Activated naive CD4-positive, alpha-beta T cell treated with anti-CD3 and anti-CD28 coated beads, Interleukin-2, amount 50 U/mL, for 24 hours (primary cell): ENCODE data around the gene CLPTM1.
A peak's percentile ranks its signal among the peaks of the same experiment; 100 is the strongest.
"Not testable (repeated sequence)": the region's sequence is repeated elsewhere in the genome, so short reads cannot be mapped to it uniquely, and the experiment has no call there.

ENCODE experiments used
- H3K27ac Mint-ChIP-seq: one replicate; pipeline ENCODE4 v1.8.0; 2021; ENCODE audit warnings: mild to moderate bottlenecking, mixed read lengths
- H3K27me3 Mint-ChIP-seq: one replicate; pipeline ENCODE4 v1.8.0; 2021; ENCODE audit warnings: mixed read lengths
- H3K36me3 Mint-ChIP-seq: one replicate; pipeline ENCODE4 v1.8.0; 2021; ENCODE audit warnings: mixed read lengths
- H3K4me1 Mint-ChIP-seq: one replicate; pipeline ENCODE4 v1.8.0; 2021; ENCODE audit warnings: mixed read lengths
- H3K4me3 Mint-ChIP-seq: one replicate; pipeline ENCODE4 v1.8.0; 2021; ENCODE audit warnings: mild to moderate bottlenecking, mixed read lengths
- H3K9me3 Mint-ChIP-seq: one replicate; pipeline ENCODE4 v1.8.0; 2021; ENCODE audit warnings: mixed read lengths

The CLPTM1 gene

GRCh38 chr19:44959691-44960090 is 4.5 kb downstream of the CLPTM1 start:
- H3K9me3 Mint-ChIP-seq, result no peaks in the 10 kb centered on the region
- no peaks in the 10 kb centered on the region for H3K27me3 Mint-ChIP-seq
- H3K4me1 Mint-ChIP-seq, result peaks cover 41% of the 10 kb centered on the region
- no peak overlapping the region for H3K4me3 Mint-ChIP-seq
- peaks cover 4% of the 10 kb centered on the region for H3K36me3 Mint-ChIP-seq
- H3K27ac Mint-ChIP-seq, result peak overlapping the region; percentile 8

DNA sequence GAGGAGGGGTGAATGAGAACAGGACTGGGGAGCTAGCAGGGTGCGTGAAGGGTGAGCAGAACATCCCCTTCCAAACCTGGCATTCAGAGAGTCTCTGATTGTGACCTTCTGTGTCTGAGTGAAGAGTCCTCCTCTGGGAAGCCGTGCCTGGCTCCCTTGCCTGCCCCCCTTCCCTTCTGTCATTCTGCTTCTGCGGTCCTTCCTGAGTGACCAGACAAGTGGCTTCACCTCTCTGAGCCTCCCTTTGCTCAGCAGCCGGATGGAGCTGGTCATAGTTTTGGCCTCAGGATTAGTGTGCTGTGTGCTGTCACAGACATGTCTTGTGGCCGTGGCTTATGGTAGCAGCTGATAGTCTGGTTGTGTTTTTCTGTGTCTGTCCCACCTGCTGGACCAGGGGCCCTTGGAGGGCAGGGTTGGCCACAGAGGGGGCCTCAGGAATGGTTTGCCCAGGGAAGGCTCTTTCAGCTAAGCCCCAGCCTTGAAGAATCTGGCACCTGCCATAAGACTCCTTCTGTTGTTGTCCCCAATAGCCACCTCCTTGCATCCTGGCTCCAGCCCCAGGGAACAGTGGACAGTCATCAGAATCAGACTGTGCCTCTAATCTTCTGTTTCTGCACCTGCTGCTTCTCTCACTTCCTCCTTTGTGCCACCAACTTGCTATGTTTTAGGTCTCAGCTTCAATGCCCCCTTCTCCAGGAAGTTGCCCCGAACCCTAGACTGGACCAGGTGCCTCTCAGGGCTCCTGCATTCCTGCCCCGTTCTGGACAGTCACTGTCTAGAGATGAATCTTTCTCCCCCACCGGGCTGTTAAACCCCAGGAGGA is 5.9 kb downstream of the CLPTM1 start:
- H3K9me3 Mint-ChIP-seq, result no peaks in the 10 kb centered on the region
- peaks cover 5% of the 10 kb centered on the region for H3K36me3 Mint-ChIP-seq
- peak overlapping the region; percentile 12 for H3K27ac Mint-ChIP-seq
- H3K4me3 Mint-ChIP-seq, result no peak overlapping the region
- peaks cover 37% of the 10 kb centered on the region for H3K4me1 Mint-ChIP-seq
- H3K27me3 Mint-ChIP-seq, result no peaks in the 10 kb centered on the region

DNA sequence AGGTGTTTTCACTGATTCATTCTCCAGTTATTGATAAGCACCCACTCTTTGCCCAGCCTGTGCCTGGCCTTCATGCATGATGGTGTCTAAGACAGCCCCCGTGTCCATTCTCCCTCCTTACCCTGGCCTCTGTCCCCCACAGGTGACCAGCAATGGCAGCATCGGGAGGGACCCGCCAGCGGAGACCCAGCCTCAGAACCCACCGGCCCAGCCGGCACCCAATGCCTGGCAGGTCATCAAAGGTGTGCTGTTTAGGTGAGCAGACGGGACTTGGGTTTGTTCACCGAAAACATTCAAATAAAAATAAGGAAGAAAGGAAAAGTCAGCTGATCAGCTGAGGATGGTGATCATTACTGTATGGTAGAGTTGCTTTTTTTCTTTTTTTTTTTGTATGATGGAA is 6.6 kb downstream of the CLPTM1 start:
- Mint-ChIP-seq H3K27me3 (no peaks in the 10 kb centered on the region), H3K36me3 (peaks cover 5% of the 10 kb centered on the region), H3K4me1 (peaks cover 29% of the 10 kb centered on the region), H3K4me3 (no peak overlapping the region), H3K9me3 (no peaks in the 10 kb centered on the region), H3K27ac (no peak overlapping the region)

DNA sequence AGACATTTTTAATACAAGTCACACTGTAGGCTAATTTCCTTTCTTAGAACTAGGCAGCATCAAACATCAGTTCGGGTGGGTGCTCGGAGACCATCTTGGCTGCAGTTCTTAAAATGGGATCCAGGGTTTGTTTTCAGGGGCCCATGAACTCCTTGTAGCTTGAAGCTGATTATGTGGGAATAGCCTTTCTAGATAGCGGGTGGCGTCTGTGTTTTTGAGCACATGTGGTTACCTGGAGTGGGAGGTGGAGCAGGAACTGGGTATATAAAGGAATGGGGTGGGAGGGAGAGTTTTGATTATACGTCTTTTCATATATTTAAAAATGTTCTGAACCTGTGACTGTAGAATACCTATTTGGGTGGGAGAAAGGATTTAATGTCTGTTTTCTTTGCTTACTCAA is 12.9 kb downstream of the CLPTM1 start:
- H3K9me3 Mint-ChIP-seq, result no peaks in the 10 kb centered on the region
- H3K27me3 Mint-ChIP-seq, result no peaks in the 10 kb centered on the region
- no peaks in the 10 kb centered on the region for H3K4me1 Mint-ChIP-seq
- peaks cover 6% of the 10 kb centered on the region for H3K36me3 Mint-ChIP-seq
- no peak overlapping the region for H3K4me3 Mint-ChIP-seq
- H3K27ac Mint-ChIP-seq, result no peak overlapping the region

DNA sequence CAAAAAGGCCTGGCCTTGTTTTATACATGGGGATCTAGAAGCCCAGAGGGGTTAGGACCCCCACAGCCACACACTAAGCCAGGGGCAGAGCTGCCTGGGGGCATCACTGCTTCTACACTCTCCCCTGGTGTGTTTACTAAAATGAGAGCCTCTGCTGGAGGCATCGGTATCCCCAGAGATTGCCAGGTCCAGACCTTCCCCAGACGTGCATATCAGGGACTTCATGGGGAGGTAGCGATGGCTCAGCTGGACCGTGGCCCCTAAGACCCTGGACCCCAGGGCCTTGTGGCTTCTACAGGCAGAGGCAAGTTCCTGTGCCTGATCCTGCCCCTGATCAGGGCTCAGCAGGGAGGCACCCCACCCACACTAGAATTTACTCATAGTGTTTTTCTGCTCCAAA is 13.5 kb downstream of the CLPTM1 start:
- H3K36me3 Mint-ChIP-seq, result peaks cover 6% of the 10 kb centered on the region
- H3K4me1 Mint-ChIP-seq, result no peaks in the 10 kb centered on the region
- no peaks in the 10 kb centered on the region for H3K27me3 Mint-ChIP-seq
- no peak overlapping the region for H3K27ac Mint-ChIP-seq
- no peak overlapping the region for H3K4me3 Mint-ChIP-seq
- no peaks in the 10 kb centered on the region for H3K9me3 Mint-ChIP-seq

- H3K27me3 Mint-ChIP-seq, result no peaks in the 10 kb centered on the region
- H3K27ac Mint-ChIP-seq, result no peak overlapping the region
- no peaks in the 10 kb centered on the region for H3K9me3 Mint-ChIP-seq
- H3K4me1 Mint-ChIP-seq, result no peaks in the 10 kb centered on the region
- H3K36me3 Mint-ChIP-seq, result peaks cover 8% of the 10 kb centered on the region
- no peak overlapping the region for H3K4me3 Mint-ChIP-seq
Measured at GRCh38 chr19:44969437-44969836, 14.3 kb downstream of the CLPTM1 start.

DNA sequence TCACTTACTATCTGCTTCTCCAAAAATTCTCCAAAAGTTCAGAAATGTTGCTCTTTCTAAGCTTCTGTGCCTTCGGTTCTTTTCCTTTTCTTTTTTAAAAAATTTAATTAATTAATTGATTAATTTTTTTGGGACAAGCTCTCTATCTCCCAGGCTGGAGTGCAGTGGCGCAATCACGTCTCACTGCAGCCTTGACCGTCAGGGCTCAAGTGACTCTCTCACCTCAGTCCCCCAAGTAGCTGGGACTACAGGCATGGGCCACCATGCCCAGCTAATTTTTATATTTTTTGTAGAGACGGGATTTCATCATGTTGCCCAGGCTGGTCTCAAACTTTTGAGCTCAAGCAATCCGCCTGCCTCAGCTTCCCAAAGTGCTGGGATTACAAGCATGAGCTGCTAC is 16.3 kb downstream of the CLPTM1 start:
- not testable (repeated sequence) for H3K4me3 Mint-ChIP-seq, H3K27me3 Mint-ChIP-seq

GRCh38 chr19:44972802-44973201 is 17.6 kb downstream of the CLPTM1 start:
- no peaks in the 10 kb centered on the region for H3K9me3 Mint-ChIP-seq
- no peaks in the 10 kb centered on the region for H3K4me1 Mint-ChIP-seq
- H3K27ac Mint-ChIP-seq, result no peak overlapping the region
- H3K4me3 Mint-ChIP-seq, result no peak overlapping the region
- H3K36me3 Mint-ChIP-seq, result peaks cover 3% of the 10 kb centered on the region
- no peaks in the 10 kb centered on the region for H3K27me3 Mint-ChIP-seq

More for the DNA sequence above, 16.3 kb downstream of the CLPTM1 start:
- H3K36me3 Mint-ChIP-seq, H3K27ac Mint-ChIP-seq, H3K4me1 Mint-ChIP-seq, H3K9me3 Mint-ChIP-seq: not testable (repeated sequence)

GRCh38 chr19:44973982-44974735 is 19.0 kb downstream of the CLPTM1 start:
- Mint-ChIP-seq H3K4me3 (no peak overlapping the region), H3K36me3 (peaks cover 3% of the 10 kb centered on the region), H3K27ac (no peak overlapping the region), H3K9me3 (no peaks in the 10 kb centered on the region), H3K4me1 (no peaks in the 10 kb centered on the region), H3K27me3 (no peaks in the 10 kb centered on the region)

DNA sequence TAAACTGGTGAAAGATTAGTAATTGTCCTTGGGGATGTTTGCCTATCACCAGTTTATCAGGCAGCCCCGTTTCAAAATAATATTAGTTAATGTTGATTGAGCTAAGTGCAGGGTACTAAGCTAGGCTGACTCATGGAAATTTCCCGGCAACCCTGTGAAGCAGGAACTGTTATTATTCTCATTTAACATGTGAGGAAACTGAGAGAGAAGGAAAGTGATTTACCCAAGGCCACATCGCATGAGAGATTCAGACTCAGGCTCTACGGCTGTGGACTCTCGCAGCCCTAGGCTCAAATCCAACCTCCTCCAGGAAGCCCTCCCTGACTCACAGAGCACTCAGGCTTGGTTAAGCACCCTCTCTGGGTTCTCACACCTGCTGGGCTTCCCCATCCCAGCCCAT is 19.7 kb downstream of the CLPTM1 start:
- Mint-ChIP-seq H3K4me3 (no peak overlapping the region), H3K36me3 (peaks cover 3% of the 10 kb centered on the region), H3K4me1 (no peaks in the 10 kb centered on the region), H3K9me3 (no peaks in the 10 kb centered on the region), H3K27ac (no peak overlapping the region), H3K27me3 (no peaks in the 10 kb centered on the region)

GRCh38 chr19:44975444-44975843 is 20.3 kb downstream of the CLPTM1 start:
- H3K27ac Mint-ChIP-seq, result no peak overlapping the region
- no peaks in the 10 kb centered on the region for H3K9me3 Mint-ChIP-seq
- no peak overlapping the region for H3K4me3 Mint-ChIP-seq
- peaks cover 3% of the 10 kb centered on the region for H3K36me3 Mint-ChIP-seq
- no peaks in the 10 kb centered on the region for H3K4me1 Mint-ChIP-seq
- no peaks in the 10 kb centered on the region for H3K27me3 Mint-ChIP-seq

- peaks cover 2% of the 10 kb centered on the region for H3K4me1 Mint-ChIP-seq
- H3K27ac Mint-ChIP-seq, result peak overlapping the region; percentile 80
- peaks cover 1% of the 10 kb centered on the region for H3K36me3 Mint-ChIP-seq
- H3K4me3 Mint-ChIP-seq, result no peak overlapping the region
- no peaks in the 10 kb centered on the region for H3K27me3 Mint-ChIP-seq
- no peaks in the 10 kb centered on the region for H3K9me3 Mint-ChIP-seq
Measured at GRCh38 chr19:44984005-44984404, 28.8 kb downstream of the CLPTM1 start.

DNA sequence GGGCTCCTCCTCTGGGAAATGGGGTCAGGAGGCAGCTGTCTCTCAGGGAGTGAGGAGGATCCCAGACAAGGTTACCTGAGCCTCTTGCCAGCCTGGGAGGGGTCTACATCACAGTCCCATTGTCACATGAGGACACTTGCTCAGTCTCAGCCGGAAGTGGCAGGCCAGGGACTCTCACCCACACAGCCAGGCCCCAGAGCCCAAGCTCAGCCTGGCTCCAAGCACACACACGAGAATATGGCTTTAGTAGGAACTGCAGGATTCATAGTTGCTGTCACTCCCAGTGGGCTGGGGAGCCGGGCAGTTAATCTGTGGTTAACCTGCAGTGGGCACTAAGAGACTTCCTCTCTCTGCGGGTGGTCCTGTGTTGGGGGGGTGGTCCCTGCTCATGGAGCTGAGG is 30.3 kb downstream of the CLPTM1 start:
- Mint-ChIP-seq H3K27me3 (no peaks in the 10 kb centered on the region), H3K27ac (no peak overlapping the region), H3K36me3 (peaks cover 3% of the 10 kb centered on the region), H3K9me3 (no peaks in the 10 kb centered on the region), H3K4me3 (no peak overlapping the region), H3K4me1 (peaks cover 4% of the 10 kb centered on the region)

GRCh38 chr19:44986389-44986788 is 31.2 kb downstream of the CLPTM1 start:
- no peaks in the 10 kb centered on the region for H3K9me3 Mint-ChIP-seq
- H3K4me3 Mint-ChIP-seq, result no peak overlapping the region
- peaks cover 3% of the 10 kb centered on the region for H3K36me3 Mint-ChIP-seq
- no peaks in the 10 kb centered on the region for H3K27me3 Mint-ChIP-seq
- peaks cover 4% of the 10 kb centered on the region for H3K4me1 Mint-ChIP-seq
- no peak overlapping the region for H3K27ac Mint-ChIP-seq

DNA sequence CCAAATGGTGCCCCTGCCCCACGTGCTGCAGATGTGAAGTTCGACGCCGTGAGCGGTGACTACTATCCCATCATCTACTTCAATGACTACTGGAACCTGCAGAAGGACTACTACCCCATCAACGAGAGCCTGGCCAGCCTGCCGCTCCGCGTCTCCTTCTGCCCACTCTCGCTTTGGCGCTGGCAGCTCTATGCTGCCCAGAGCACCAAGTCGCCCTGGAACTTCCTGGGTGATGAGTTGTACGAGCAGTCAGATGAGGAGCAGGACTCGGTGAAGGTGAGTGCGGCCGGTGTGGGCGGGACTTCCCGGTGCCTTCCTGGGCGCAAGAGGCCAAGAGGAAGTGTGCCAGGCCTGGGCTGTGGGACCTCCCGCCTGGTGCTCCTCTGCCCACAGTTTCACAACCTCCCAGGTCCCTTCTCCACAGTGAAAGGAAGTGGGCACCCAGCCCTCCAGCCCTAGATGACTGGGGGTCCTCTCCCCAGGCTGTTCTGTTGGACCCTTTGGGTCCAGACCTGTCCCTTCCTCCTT is 32.0 kb downstream of the CLPTM1 start:
- Mint-ChIP-seq H3K27me3 (no peaks in the 10 kb centered on the region), H3K4me1 (peaks cover 4% of the 10 kb centered on the region), H3K4me3 (no peak overlapping the region), H3K27ac (no peak overlapping the region), H3K36me3 (peaks cover 3% of the 10 kb centered on the region), H3K9me3 (no peaks in the 10 kb centered on the region)

- H3K27me3 Mint-ChIP-seq, result no peaks in the 10 kb centered on the region
- H3K4me1 Mint-ChIP-seq, result peaks cover 4% of the 10 kb centered on the region
- no peak overlapping the region for H3K27ac Mint-ChIP-seq
- no peak overlapping the region for H3K4me3 Mint-ChIP-seq
- no peaks in the 10 kb centered on the region for H3K9me3 Mint-ChIP-seq
- peaks cover 3% of the 10 kb centered on the region for H3K36me3 Mint-ChIP-seq
Measured at GRCh38 chr19:44988273-44988672, 33.1 kb downstream of the CLPTM1 start.
